Measurements from ENCODE around the gene GPC3. TPM values are rescaled to one million over a fixed set of nuclear protein-coding genes. Genes with fewer than 3 reads are reported as not detected.

GPC3 gene
- polyA plus RNA-seq, 3 donors, result not detected

DNA sequence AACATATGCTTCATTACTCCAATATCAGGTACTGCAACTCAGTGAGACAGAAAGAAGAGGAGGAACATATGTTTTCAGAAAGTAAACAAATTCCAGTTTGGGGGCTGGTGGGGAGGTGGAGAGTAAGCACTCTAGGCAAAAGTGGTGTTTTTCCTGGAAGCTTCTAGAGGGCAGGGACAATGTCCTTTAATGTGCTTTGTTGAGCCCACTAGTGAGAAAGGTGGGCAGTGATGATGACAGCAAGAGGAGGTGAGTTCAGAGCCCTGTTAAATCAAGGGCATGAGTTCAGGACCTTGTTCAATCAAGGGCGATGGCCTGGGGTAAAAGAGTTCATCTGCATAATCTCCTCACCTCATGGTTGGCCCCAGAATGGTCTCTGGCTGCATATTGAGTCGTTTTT, 38.4 kb downstream of the GPC3 start:
- no peak overlapping the region for H3K4me3 Mint-ChIP-seq
- Histone ChIP-seq H4K20me1 (ENCODE audit: insufficient read depth, low read length) (no peaks in the 10 kb centered on the region), H3K36me3 (replicated peaks in 1 of 2; ENCODE audit: control insufficient read depth in 1 of 2, insufficient read depth in 2 of 2, low read length in 2 of 2) (no peaks in the 10 kb centered on the region), H3K27ac (ENCODE audit: low read depth in 1 of 2, low read length in 2 of 2) (no peak overlapping the region), H2AFZ (ENCODE audit: insufficient read depth, low read depth, low read length, poor library complexity, severe bottlenecking) (no peak overlapping the region), H3K4me3 (replicated peaks in 1 of 3; ENCODE audit: low read depth in 2 of 3, low read length in 3 of 3) (no peak overlapping the region), H3K9me3 (replicated peaks in 1 of 2; ENCODE audit: control insufficient read depth in 1 of 2, insufficient read depth in 1 of 2, low read length in 2 of 2) (no peaks in the 10 kb centered on the region), H3K79me2 (ENCODE audit: insufficient read depth, low read length) (no peaks in the 10 kb centered on the region), H3K9ac (ENCODE audit: insufficient read depth, low read length, poor library complexity, severe bottlenecking) (no peak overlapping the region), H3K4me2 (replicated peaks; ENCODE audit: extremely low read depth, low read length, poor library complexity, severe bottlenecking) (no peak overlapping the region), H3K27me3 (ENCODE audit: control insufficient read depth in 2 of 2, insufficient read depth in 2 of 2, low read length in 2 of 2) (peaks cover 0 to 8% of the 10 kb centered on the region in 2 donors), H3K4me1 (ENCODE audit: control insufficient read depth in 1 of 2, insufficient read depth in 2 of 2, low read length in 2 of 2) (no peaks in the 10 kb centered on the region)
- H3K36me3 Mint-ChIP-seq, result no peaks in the 10 kb centered on the region
- TF ChIP-seq, protein P1, sequence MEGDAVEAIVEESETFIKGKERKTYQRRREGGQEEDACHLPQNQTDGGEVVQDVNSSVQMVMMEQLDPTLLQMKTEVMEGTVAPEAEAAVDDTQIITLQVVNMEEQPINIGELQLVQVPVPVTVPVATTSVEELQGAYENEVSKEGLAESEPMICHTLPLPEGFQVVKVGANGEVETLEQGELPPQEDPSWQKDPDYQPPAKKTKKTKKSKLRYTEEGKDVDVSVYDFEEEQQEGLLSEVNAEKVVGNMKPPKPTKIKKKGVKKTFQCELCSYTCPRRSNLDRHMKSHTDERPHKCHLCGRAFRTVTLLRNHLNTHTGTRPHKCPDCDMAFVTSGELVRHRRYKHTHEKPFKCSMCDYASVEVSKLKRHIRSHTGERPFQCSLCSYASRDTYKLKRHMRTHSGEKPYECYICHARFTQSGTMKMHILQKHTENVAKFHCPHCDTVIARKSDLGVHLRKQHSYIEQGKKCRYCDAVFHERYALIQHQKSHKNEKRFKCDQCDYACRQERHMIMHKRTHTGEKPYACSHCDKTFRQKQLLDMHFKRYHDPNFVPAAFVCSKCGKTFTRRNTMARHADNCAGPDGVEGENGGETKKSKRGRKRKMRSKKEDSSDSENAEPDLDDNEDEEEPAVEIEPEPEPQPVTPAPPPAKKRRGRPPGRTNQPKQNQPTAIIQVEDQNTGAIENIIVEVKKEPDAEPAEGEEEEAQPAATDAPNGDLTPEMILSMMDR (IDR thresholded peaks at IDR 0.05), result no peak
- no peaks in the 10 kb centered on the region for H3K4me1 Mint-ChIP-seq
- H3K27ac Mint-ChIP-seq, result no peak overlapping the region
- no peaks in the 10 kb centered on the region for H3K9me3 Mint-ChIP-seq
- H3K27me3 Mint-ChIP-seq (ENCODE audit: low read depth in 3 of 3), result peaks cover 0 to 13% (median 0%) of the 10 kb centered on the region in 3 donors
- WGBS (ENCODE audit: insufficient coverage), result 83% methylated on average over 1 of the region's 2 CpGs
- intact Hi-C loops (cut with micrococcal nuclease), result no loop called here
- no peak for DNase-seq

DNA sequence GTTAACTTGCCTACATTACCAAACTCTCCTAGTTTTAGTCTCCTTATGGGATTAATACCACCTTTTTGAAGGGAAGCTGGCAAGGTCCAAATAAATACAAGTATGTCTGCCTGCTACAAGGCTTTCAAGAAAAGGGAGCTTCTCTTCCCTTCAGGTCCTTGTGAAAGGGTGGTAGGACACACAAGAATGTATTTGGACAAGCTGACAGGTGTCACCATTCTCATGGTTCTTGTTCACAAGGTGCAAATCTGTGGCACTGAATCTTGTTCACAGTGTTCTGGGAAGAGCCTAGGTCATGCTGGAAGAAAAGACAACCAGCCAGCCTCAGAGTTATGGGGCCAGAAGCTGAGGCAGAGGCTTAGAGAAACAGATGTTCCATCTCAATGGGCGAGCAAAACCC, 41.9 kb downstream of the GPC3 start:
- no peak overlapping the region for H3K27ac Mint-ChIP-seq
- no peaks in the 10 kb centered on the region for H3K79me2 ChIP-seq (ENCODE audit: insufficient read depth, low read length)
- no peak for DNase-seq
- H3K9me3 Mint-ChIP-seq, result no peaks in the 10 kb centered on the region
- H3K36me3 Mint-ChIP-seq, result no peaks in the 10 kb centered on the region
- H3K9me3 ChIP-seq (replicated peaks in 1 of 2; ENCODE audit: control insufficient read depth in 1 of 2, insufficient read depth in 1 of 2, low read length in 2 of 2), result no peaks in the 10 kb centered on the region
- H4K20me1 ChIP-seq (ENCODE audit: insufficient read depth, low read length), result no peaks in the 10 kb centered on the region
- no peaks in the 10 kb centered on the region for H3K4me1 ChIP-seq (ENCODE audit: control insufficient read depth in 1 of 2, insufficient read depth in 2 of 2, low read length in 2 of 2)
- no peak overlapping the region for H3K27ac ChIP-seq (ENCODE audit: low read depth in 1 of 2, low read length in 2 of 2)
- no peak overlapping the region for H2AFZ ChIP-seq (ENCODE audit: insufficient read depth, low read depth, low read length, poor library complexity, severe bottlenecking)
- H3K4me1 Mint-ChIP-seq, result no peaks in the 10 kb centered on the region
- H3K9ac ChIP-seq (ENCODE audit: insufficient read depth, low read length, poor library complexity, severe bottlenecking), result no peak overlapping the region
- peaks cover 0 to 6% of the 10 kb centered on the region in 2 donors for H3K27me3 ChIP-seq (ENCODE audit: control insufficient read depth in 2 of 2, insufficient read depth in 2 of 2, low read length in 2 of 2)
- H3K4me3 Mint-ChIP-seq, result no peak overlapping the region
- no CpG with 5 or more reads among the region's 1 CpG for WGBS (ENCODE audit: insufficient coverage)
- no peaks in the 10 kb centered on the region for H3K36me3 ChIP-seq (replicated peaks in 1 of 2; ENCODE audit: control insufficient read depth in 1 of 2, insufficient read depth in 2 of 2, low read length in 2 of 2)
- no peak overlapping the region for H3K4me3 ChIP-seq (replicated peaks in 1 of 3; ENCODE audit: low read depth in 2 of 3, low read length in 3 of 3)
- TF ChIP-seq, protein P1 (IDR thresholded peaks at IDR 0.05), result no peak
- no peak overlapping the region for H3K4me2 ChIP-seq (replicated peaks; ENCODE audit: extremely low read depth, low read length, poor library complexity, severe bottlenecking)
- intact Hi-C loops (cut with micrococcal nuclease), result no loop called here
- H3K27me3 Mint-ChIP-seq (ENCODE audit: low read depth in 3 of 3), result peaks cover 0 to 8% (median 0%) of the 10 kb centered on the region in 3 donors
